Measurements from ENCODE around the gene CDH1.
"Not testable (repeated sequence)": the region's sequence is repeated elsewhere in the genome, so short reads cannot be mapped to it uniquely, and the experiment has no call there.

Gene CDH1

GRCh38 chr16:68737046-68737729, at the start of gene CDH1:
CDH1 (plus strand) TSS chr16:68737292; CDS start chr16:68737416, 124 bp downstream.
- DNase-seq: peak; percentile 48

- DNase-seq: no peak
These were observed 47.2 kb upstream of the CDH1 start for GRCh38 chr16:68689921-68690320.

- no peak for DNase-seq
These were observed 41.5 kb upstream of the CDH1 start for GRCh38 chr16:68695575-68695974.

GRCh38 chr16:68696514-68696913, 40.6 kb upstream of the CDH1 start:
- DNase-seq: peak; percentile 1

GRCh38 chr16:68698091-68698490, 39.0 kb upstream of the CDH1 start:
- no peak for DNase-seq

- DNase-seq: no peak
These were observed 37.0 kb upstream of the CDH1 start for GRCh38 chr16:68700120-68700519.

GRCh38 chr16:68700831-68701230, 36.3 kb upstream of the CDH1 start:
- DNase-seq: no peak

GRCh38 chr16:68704232-68704867, 32.7 kb upstream of the CDH1 start:
- DNase-seq: peak; percentile 36

- DNase-seq: no peak
These were observed 29.5 kb upstream of the CDH1 start for GRCh38 chr16:68707340-68708152.

- DNase-seq: no peak
These were observed 26.9 kb upstream of the CDH1 start for GRCh38 chr16:68710211-68710610.

- DNase-seq: no peak
These were observed 25.5 kb upstream of the CDH1 start for GRCh38 chr16:68711421-68712139.

- no peak for DNase-seq
These were observed 23.7 kb upstream of the CDH1 start for GRCh38 chr16:68713361-68713760.

- DNase-seq: no peak
These were observed 21.6 kb upstream of the CDH1 start for GRCh38 chr16:68715471-68715870.

GRCh38 chr16:68716516-68716915, 20.6 kb upstream of the CDH1 start:
- not testable (repeated sequence) for DNase-seq

- no peak for DNase-seq
These were observed 19.4 kb upstream of the CDH1 start for GRCh38 chr16:68717684-68718083.

- DNase-seq: no peak
These were observed 18.5 kb upstream of the CDH1 start for GRCh38 chr16:68718590-68718989.

GRCh38 chr16:68719993-68720489, 17.1 kb upstream of the CDH1 start:
- no peak for DNase-seq

- no peak for DNase-seq
These were observed 14.7 kb upstream of the CDH1 start for GRCh38 chr16:68722119-68723024.

- DNase-seq: no peak
These were observed 12.3 kb upstream of the CDH1 start for GRCh38 chr16:68724797-68725196.

GRCh38 chr16:68728523-68728922, 8.6 kb upstream of the CDH1 start:
- DNase-seq: no peak

- no peak for DNase-seq
These were observed 5.5 kb upstream of the CDH1 start for GRCh38 chr16:68731637-68732036.
